Measurements from ENCODE around the gene PRR5. TPM values are rescaled to one million over a fixed set of nuclear protein-coding genes. Genes with fewer than 3 reads are reported as not detected.

Gene PRR5
- polyA plus RNA-seq, 1 of the 3 experiments (the other 2 are of a cell fraction) = 1.3 TPM

- POLR2A ChIA-PET = no interaction called here
- H3K9me3 ChIP-seq = no peaks in the 10 kb centered on the region
- no peaks in the 10 kb centered on the region for H3K79me2 ChIP-seq (ENCODE audit: insufficient read depth)
- TF ChIP-seq EP300 (IDR thresholded peaks at IDR 0.05; ENCODE audit: borderline replicate concordance in 1 of 2, low read depth in 1 of 2, low read length in 1 of 2) = no peak
- no peak for TF ChIP-seq TCF12 (IDR thresholded peaks at IDR 0.05)
- no peak for TF ChIP-seq RXRA (IDR thresholded peaks at IDR 0.05; ENCODE audit: borderline replicate concordance, low read depth)
- no peak for TF ChIP-seq SIN3A (IDR thresholded peaks at IDR 0.05; ENCODE audit: borderline replicate concordance, low read depth, low read length)
- no peak for TF ChIP-seq NRF1 (IDR thresholded peaks at IDR 0.05; ENCODE audit: low read depth, low read length)
- H3K36me3 ChIP-seq (replicated peaks in 1 of 2; ENCODE audit: control insufficient read depth in 1 of 2, insufficient read depth in 2 of 2, low read length in 1 of 2) = no peaks in the 10 kb centered on the region
- H3K9ac ChIP-seq = no peak overlapping the region
- WGBS (ENCODE audit: low lambda C conversion rate) = 77% methylated on average over 6 of the region's 6 CpGs
- H3K4me3 ChIP-seq (ENCODE audit: low read depth in 2 of 2, low read length in 1 of 2) = no peak overlapping the region
- no peak overlapping the region for H3K4me2 ChIP-seq
- CTCF ChIA-PET = interaction anchor here (1.0 to 41.0 kb wide), 2 partner anchors 16 to 32 kb away, joined by 4 to 642 read pairs; no protein-coding TSS in a partner anchor
- peaks cover 0 to 5% of the 10 kb centered on the region in 2 experiments; a peak in 1 of 4 replicates for H3K4me1 ChIP-seq (ENCODE audit: control insufficient read depth in 1 of 2, insufficient read depth in 2 of 2, low read depth in 1 of 2, low read length in 1 of 2)
- no peak overlapping the region for H3K27ac ChIP-seq (ENCODE audit: low read depth in 2 of 2, low read length in 1 of 2)
- no peak overlapping the region for H2AFZ ChIP-seq (ENCODE audit: low read depth)
- no peaks in the 10 kb centered on the region for H4K20me1 ChIP-seq (ENCODE audit: insufficient read depth)
- H3F3A ChIP-seq (replicated peaks; ENCODE audit: insufficient read depth) = no peaks in the 10 kb centered on the region
- H3K27me3 ChIP-seq (ENCODE audit: insufficient read depth) = peaks cover 14% of the 10 kb centered on the region; the same call in 1 of the 2 replicates
- DNase-seq = no peak
- H3K9me2 ChIP-seq = no peaks in the 10 kb centered on the region
These were observed 1.5 kb upstream of the PRR5 start for GRCh38 chr22:44700456-44700855.

GRCh38 chr22:44701187-44701790 lies 715 bp upstream of the PRR5 start:
- TF ChIP-seq USF1 (IDR thresholded peaks at IDR 0.05; ENCODE audit: borderline replicate concordance, low read depth) = no peak
- no peak for TF ChIP-seq POLR2AphosphoS5 (IDR thresholded peaks at IDR 0.05; ENCODE audit: low read depth, low read length)
- no peak for TF ChIP-seq RCOR1 (IDR thresholded peaks at IDR 0.05; ENCODE audit: low read length)
- no peak for TF ChIP-seq CTCF (IDR thresholded peaks at IDR 0.05)
- TF ChIP-seq TEAD4 (IDR thresholded peaks at IDR 0.05; ENCODE audit: borderline replicate concordance, insufficient read depth) = no peak
- TF ChIP-seq SIN3A (IDR thresholded peaks at IDR 0.05; ENCODE audit: borderline replicate concordance, low read depth, low read length) = no peak
- TF ChIP-seq RFX5 (IDR thresholded peaks at IDR 0.05; ENCODE audit: low read length) = no peak
- TF ChIP-seq FOSL2 (IDR thresholded peaks at IDR 0.05; ENCODE audit: borderline replicate concordance, low read depth) = no peak
- TF ChIP-seq EZH2phosphoT487 (IDR thresholded peaks at IDR 0.05; ENCODE audit: borderline replicate concordance, low read depth) = no peak
- TF ChIP-seq ZBTB33 (IDR thresholded peaks at IDR 0.05; ENCODE audit: borderline replicate concordance, low read depth) = no peak
- TF ChIP-seq MEF2A (IDR thresholded peaks at IDR 0.05; ENCODE audit: borderline replicate concordance, low read depth) = no peak
- TF ChIP-seq GABPA (IDR thresholded peaks at IDR 0.05; ENCODE audit: low read depth) = no peak
- no peak for TF ChIP-seq NRF1 (IDR thresholded peaks at IDR 0.05; ENCODE audit: low read depth, low read length)
- TF ChIP-seq ELF1 (IDR thresholded peaks at IDR 0.05) = no peak
- H3K4me2 ChIP-seq = no peak overlapping the region
- peak overlapping the region; percentile 72; the same call in 1 of the 2 replicates for H2AFZ ChIP-seq (ENCODE audit: low read depth)
- no peaks in the 10 kb centered on the region for H3F3A ChIP-seq (replicated peaks; ENCODE audit: insufficient read depth)
- H3K9me2 ChIP-seq = no peaks in the 10 kb centered on the region
- no peaks in the 10 kb centered on the region for H3K9me3 ChIP-seq
- H3K9ac ChIP-seq = no peak overlapping the region
- H3K79me2 ChIP-seq (ENCODE audit: insufficient read depth) = no peaks in the 10 kb centered on the region
- peaks cover 0 to 5% of the 10 kb centered on the region in 2 experiments; a peak in 1 of 4 replicates for H3K4me1 ChIP-seq (ENCODE audit: control insufficient read depth in 1 of 2, insufficient read depth in 2 of 2, low read depth in 1 of 2, low read length in 1 of 2)
- no peak overlapping the region; a peak in 1 of 4 replicates for H3K4me3 ChIP-seq (ENCODE audit: low read depth in 2 of 2, low read length in 1 of 2)
- no peak overlapping the region for H3K27ac ChIP-seq (ENCODE audit: low read depth in 2 of 2, low read length in 1 of 2)
- ChIA-PET CTCF (interaction anchor here (41.0 kb wide), 1 partner anchor 31 kb away, joined by 642 read pairs; no protein-coding TSS in a partner anchor), POLR2A (no interaction called here)
- no peak for DNase-seq
- H4K20me1 ChIP-seq (ENCODE audit: insufficient read depth) = no peaks in the 10 kb centered on the region
- 83% methylated on average over 2 of the region's 5 CpGs for WGBS (ENCODE audit: low lambda C conversion rate)
- no peaks in the 10 kb centered on the region for H3K36me3 ChIP-seq (replicated peaks in 1 of 2; ENCODE audit: control insufficient read depth in 1 of 2, insufficient read depth in 2 of 2, low read length in 1 of 2)
- H3K27me3 ChIP-seq (ENCODE audit: insufficient read depth) = peaks cover 14% of the 10 kb centered on the region; the same call in 1 of the 2 replicates
